CMK (cell line): ENCODE data around the gene HMG20B.

Source experiments
- DNase-seq: peaks from one replicate; pipeline ENCODE4 v3.0.0-alpha.2; 2010; ENCODE audit warnings: low read depth

The HMG20B gene

GRCh38 chr19:3537101-3537437 lies 35.7 kb upstream of the HMG20B start:
- DNase-seq = no peak

GRCh38 chr19:3537438-3538240 lies 35.1 kb upstream of the HMG20B start:
- no peak for DNase-seq

GRCh38 chr19:3538258-3538929 lies 34.4 kb upstream of the HMG20B start:
- DNase-seq = no peak

GRCh38 chr19:3538965-3539755 lies 33.6 kb upstream of the HMG20B start, which contains the start of gene TEKTIP1:
Gene TEKTIP1 (plus strand): TSS chr19:3539174. CDS start chr19:3539178, 4 bp downstream.
- DNase-seq = no peak

- no peak for DNase-seq
Measured at GRCh38 chr19:3539756-3540118, 33.0 kb upstream of the HMG20B start.

GRCh38 chr19:3543150-3544057 lies 29.3 kb upstream of the HMG20B start:
- DNase-seq = no peak

GRCh38 chr19:3544058-3544376 lies 28.7 kb upstream of the HMG20B start:
- DNase-seq = no peak

- no peak for DNase-seq
Measured at GRCh38 chr19:3544742-3545668, 27.7 kb upstream of the HMG20B start.

GRCh38 chr19:3545669-3546034 lies 27.1 kb upstream of the HMG20B start:
- no peak for DNase-seq

- no peak for DNase-seq
Measured at GRCh38 chr19:3546119-3546518, 26.6 kb upstream of the HMG20B start.

GRCh38 chr19:3547301-3547731 lies 25.4 kb upstream of the HMG20B start:
- DNase-seq = no peak

GRCh38 chr19:3547767-3548282 lies 24.9 kb upstream of the HMG20B start:
- DNase-seq = no peak

GRCh38 chr19:3548606-3549005 lies 24.1 kb upstream of the HMG20B start:
- no peak for DNase-seq

- DNase-seq = no peak
Measured at GRCh38 chr19:3549816-3550215, 22.9 kb upstream of the HMG20B start.

GRCh38 chr19:3550947-3551791 lies 21.6 kb upstream of the HMG20B start:
- no peak for DNase-seq

GRCh38 chr19:3551792-3552095 lies 21.0 kb upstream of the HMG20B start:
- DNase-seq = no peak

- DNase-seq = no peak
Measured at GRCh38 chr19:3554254-3555083, 18.3 kb upstream of the HMG20B start.

- no peak for DNase-seq
Measured at GRCh38 chr19:3555653-3556422, 16.9 kb upstream of the HMG20B start.
